Neural crest cell (in vitro differentiated cells): ENCODE data around the gene HIP1. TPM values are rescaled to one million over a fixed set of nuclear protein-coding genes. Genes with fewer than 3 reads are reported as not detected.

Source experiments
- DNase-seq: peaks from one replicate; pipeline ENCODE4 v3.0.0; 2021; ENCODE audit warnings: low read depth, mixed read lengths, low spot score
- H3K27ac Mint-ChIP-seq: one replicate; pipeline ENCODE4 v1.8.0; 2021; ENCODE audit warnings: mild to moderate bottlenecking, mixed read lengths; ENCODE audit not compliant: unreplicated experiment
- H3K27me3 Mint-ChIP-seq: 2 replicates; pipeline ENCODE4 v1.8.0; 2021; ENCODE audit warnings: low read depth, mild to moderate bottlenecking, mixed read lengths
- H3K36me3 Mint-ChIP-seq: 2 replicates; pipeline ENCODE4 v1.8.0; 2021; ENCODE audit warnings: low read depth, mild to moderate bottlenecking, mixed read lengths
- H3K4me1 Mint-ChIP-seq: 2 replicates; pipeline ENCODE4 v1.8.0; 2021; ENCODE audit warnings: mixed read lengths
- H3K4me3 Mint-ChIP-seq: one replicate; pipeline ENCODE4 v1.8.0; 2021; ENCODE audit warnings: mild to moderate bottlenecking, mixed read lengths
- H3K9me3 Mint-ChIP-seq: 2 replicates; pipeline ENCODE4 v1.8.0; 2021; ENCODE audit warnings: mixed read lengths
- CTCF ChIP-seq: fragments of 200-600 bp; sonication (generic); conservative IDR thresholded peaks from 2 replicates; pipeline ENCODE4 v1.5.0; 2021; ENCODE audit warnings: antibody characterized with exemption, mild to moderate bottlenecking
- total RNA-seq: library from RNA; stranded (reverse); gene quantifications from 2 replicates; pipeline ENCODE4 v1.2.1, GENCODE V29; 2021

The HIP1 gene
- total RNA-seq, 1 donor from 2014 or later, result 87.3 TPM

GRCh38 chr7:75655536-75655935 is 83.2 kb downstream of the HIP1 start:
- Mint-ChIP-seq H3K4me3 (no peak overlapping the region), H3K36me3 (no peaks in the 10 kb centered on the region), H3K27me3 (no peaks in the 10 kb centered on the region), H3K4me1 (peaks cover 17% of the 10 kb centered on the region), H3K27ac (no peak overlapping the region), H3K9me3 (no peaks in the 10 kb centered on the region)
- no peak for TF ChIP-seq CTCF
- no peak for DNase-seq

- no peaks in the 10 kb centered on the region for H3K36me3 Mint-ChIP-seq
- no peak overlapping the region for H3K27ac Mint-ChIP-seq
- H3K4me3 Mint-ChIP-seq, result no peak overlapping the region
- no peak for DNase-seq
- no peaks in the 10 kb centered on the region for H3K9me3 Mint-ChIP-seq
- peaks cover 20% of the 10 kb centered on the region for H3K4me1 Mint-ChIP-seq
- H3K27me3 Mint-ChIP-seq, result no peaks in the 10 kb centered on the region
- no peak for TF ChIP-seq CTCF
Measured at GRCh38 chr7:75654855-75655254, 83.9 kb downstream of the HIP1 start.

- no peaks in the 10 kb centered on the region for H3K27me3 Mint-ChIP-seq
- H3K27ac Mint-ChIP-seq, result no peak overlapping the region
- H3K4me3 Mint-ChIP-seq, result no peak overlapping the region
- no peaks in the 10 kb centered on the region for H3K9me3 Mint-ChIP-seq
- H3K36me3 Mint-ChIP-seq, result no peaks in the 10 kb centered on the region
- DNase-seq, result no peak
- peaks cover 23% of the 10 kb centered on the region for H3K4me1 Mint-ChIP-seq
- no peak for TF ChIP-seq CTCF
Measured at GRCh38 chr7:75653651-75654050, 85.1 kb downstream of the HIP1 start.

- no peaks in the 10 kb centered on the region for H3K27me3 Mint-ChIP-seq
- H3K27ac Mint-ChIP-seq, result no peak overlapping the region
- H3K4me1 Mint-ChIP-seq, result peaks cover 23% of the 10 kb centered on the region
- no peaks in the 10 kb centered on the region for H3K36me3 Mint-ChIP-seq
- no peak overlapping the region for H3K4me3 Mint-ChIP-seq
- no peak for TF ChIP-seq CTCF
- H3K9me3 Mint-ChIP-seq, result no peaks in the 10 kb centered on the region
- no peak for DNase-seq
Measured at GRCh38 chr7:75652788-75653187, 86.0 kb downstream of the HIP1 start.

GRCh38 chr7:75650681-75651080 is 88.1 kb downstream of the HIP1 start:
- Mint-ChIP-seq H3K4me3 (no peak overlapping the region), H3K27me3 (no peaks in the 10 kb centered on the region), H3K9me3 (no peaks in the 10 kb centered on the region), H3K27ac (peak overlapping the region; percentile 50), H3K4me1 (peaks cover 23% of the 10 kb centered on the region), H3K36me3 (no peaks in the 10 kb centered on the region)
- no peak for DNase-seq
- no peak for TF ChIP-seq CTCF

GRCh38 chr7:75650062-75650461 is 88.7 kb downstream of the HIP1 start:
- peak overlapping the region; percentile 28 for H3K27ac Mint-ChIP-seq
- peaks cover 23% of the 10 kb centered on the region for H3K4me1 Mint-ChIP-seq
- H3K4me3 Mint-ChIP-seq, result no peak overlapping the region
- DNase-seq, result no peak
- TF ChIP-seq CTCF, result no peak
- H3K36me3 Mint-ChIP-seq, result no peaks in the 10 kb centered on the region
- no peaks in the 10 kb centered on the region for H3K9me3 Mint-ChIP-seq
- H3K27me3 Mint-ChIP-seq, result no peaks in the 10 kb centered on the region
